ENCODE data around the gene CSF3R.

CSF3R gene

DNA sequence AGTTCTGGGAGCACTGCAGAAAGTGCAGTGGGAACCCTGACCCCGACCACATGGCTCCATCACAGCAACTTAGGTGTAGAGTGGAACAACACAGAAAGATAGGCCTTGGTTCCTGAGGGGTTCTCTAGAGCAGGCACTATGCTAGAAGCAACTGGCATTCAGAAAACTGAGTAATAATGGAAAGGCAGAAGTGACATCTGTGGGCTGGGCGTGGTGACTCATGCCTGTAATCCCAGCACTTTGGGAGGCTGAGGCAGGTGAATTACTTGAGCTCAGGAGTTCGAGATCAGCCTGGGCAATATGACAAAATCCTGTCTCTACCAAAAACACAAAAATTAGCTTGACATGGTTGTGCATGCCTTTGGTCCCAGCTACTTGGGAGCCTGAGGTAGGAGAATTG, 23.8 kb downstream of the CSF3R start:
- DNase-seq (ENCODE audit: low read depth, low spot score): no peak

DNA sequence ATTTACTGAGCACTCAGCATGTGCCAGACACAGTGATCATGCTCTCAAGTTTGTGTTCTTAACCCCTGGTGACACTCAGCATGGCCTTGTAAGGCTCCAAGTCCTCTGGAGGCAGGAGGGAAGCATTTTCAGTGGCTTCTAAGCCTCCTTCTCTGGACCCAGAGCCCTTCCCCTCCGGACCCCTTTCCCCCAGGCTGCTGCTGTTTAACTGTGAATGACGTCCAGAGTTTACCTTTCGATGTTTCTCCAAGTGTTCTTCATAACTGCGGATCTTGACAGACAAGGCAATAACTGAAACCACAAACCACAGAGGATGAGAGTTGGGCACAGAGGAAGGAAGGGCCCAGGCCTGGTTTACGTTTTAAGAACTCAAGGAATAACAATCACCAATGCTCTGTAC, 25.0 kb downstream of the CSF3R start:
- DNase-seq (ENCODE audit: low read depth, low spot score): peak; percentile 90

DNA sequence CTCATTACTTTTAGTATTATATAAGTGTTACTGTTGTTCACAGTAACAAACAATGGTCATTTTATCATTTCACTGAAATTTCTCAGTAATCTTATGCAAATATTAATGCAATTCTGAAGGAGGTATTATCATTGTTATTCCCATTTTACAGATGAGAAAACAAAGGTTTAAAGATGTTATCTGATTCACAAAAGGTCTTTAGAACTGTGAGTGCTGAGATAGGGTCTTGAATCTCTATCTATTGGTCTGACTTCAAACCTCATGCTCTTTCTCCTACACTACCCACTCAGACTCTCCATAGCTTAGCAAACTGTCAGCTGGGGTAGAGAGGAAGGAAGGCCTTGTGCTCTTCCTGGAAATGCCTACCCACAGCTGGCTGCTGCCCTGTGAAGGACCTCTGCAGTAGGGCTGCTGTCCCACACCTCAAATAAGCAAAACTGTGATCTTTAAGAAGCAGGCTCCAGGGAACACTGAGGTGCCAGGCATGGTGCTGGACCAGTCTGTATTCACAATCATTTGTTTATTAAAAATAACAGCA, 26.3 kb downstream of the CSF3R start:
- no peak for DNase-seq (ENCODE audit: low read depth, low spot score)

DNA sequence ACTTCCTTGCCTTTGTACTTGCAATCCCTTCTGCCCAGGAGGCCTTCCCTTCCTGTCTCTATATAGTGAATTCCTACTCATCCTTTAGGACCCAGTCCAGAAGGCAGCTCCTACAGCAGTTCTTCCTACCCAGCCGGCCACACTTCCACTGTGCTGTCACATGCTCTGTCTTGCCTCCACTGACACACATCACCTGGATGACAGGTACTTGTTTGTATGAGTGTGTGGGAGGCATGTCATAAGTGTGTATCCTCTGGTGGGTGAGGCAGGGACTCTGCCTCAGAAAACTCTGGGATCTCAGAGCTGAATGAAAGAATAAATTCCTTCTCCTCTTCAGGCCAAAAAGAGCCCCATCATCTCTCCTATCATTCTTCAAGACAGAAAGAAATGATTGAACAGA, 27.3 kb downstream of the CSF3R start:
- DNase-seq (ENCODE audit: low read depth, low spot score): no peak

DNA sequence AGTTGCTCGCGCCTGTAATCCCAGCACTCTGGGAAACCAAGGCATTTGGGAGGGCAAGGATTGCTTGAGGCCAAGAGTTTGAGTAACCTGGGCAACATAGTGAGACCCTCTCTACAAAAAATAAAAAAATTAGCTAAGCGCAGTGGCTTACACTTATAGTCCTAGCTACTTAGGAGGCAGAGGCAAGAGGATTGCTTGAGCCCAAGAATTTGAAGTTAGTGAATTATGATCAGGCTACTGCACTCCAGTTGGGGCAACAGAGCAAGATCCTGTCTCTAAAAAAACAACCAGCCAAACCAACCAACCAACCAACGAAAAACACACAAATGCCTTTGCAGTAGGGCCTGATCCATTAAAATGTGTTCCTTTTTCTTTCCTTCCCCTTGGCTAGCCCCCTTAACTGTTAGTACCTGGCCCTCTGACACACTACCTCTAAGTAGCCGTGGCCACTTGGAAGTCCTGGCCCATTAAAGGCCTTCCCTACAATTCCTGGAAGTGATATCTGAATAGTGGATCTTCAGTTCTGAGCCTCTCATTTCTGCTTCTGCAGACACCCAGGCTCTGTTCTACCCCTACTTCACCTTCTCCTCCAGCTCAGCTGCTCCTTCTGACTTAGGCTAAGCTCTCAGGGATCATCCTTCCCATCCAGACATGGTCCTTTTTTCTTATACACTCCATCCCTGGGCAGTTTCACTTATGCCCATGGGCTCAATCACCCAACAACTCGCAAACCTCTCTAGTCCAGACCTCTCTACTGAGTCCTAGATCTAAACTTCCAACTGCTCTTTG, 28.9 kb downstream of the CSF3R start:
- no peak for DNase-seq (ENCODE audit: low read depth, low spot score)

DNA sequence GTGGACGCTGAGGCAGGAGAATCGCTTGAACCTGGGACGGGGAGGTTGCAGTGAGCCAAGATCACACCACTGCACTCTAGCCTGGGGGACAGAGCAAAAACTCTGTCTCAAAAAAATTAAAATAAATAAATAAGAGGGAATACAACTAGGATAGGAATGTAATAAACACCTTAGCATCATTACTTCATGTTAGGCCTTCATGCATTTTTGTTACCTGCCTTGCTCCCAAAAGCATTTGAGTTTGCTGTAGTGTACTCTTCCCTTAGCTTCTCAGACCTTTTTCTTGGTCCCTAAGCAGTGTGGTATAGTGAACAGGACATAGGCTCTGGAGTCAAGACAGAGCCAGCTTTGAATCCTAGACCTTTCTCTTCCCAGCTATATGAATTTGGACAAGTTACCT, 29.7 kb downstream of the CSF3R start:
- DNase-seq (ENCODE audit: low read depth, low spot score): no peak

DNA sequence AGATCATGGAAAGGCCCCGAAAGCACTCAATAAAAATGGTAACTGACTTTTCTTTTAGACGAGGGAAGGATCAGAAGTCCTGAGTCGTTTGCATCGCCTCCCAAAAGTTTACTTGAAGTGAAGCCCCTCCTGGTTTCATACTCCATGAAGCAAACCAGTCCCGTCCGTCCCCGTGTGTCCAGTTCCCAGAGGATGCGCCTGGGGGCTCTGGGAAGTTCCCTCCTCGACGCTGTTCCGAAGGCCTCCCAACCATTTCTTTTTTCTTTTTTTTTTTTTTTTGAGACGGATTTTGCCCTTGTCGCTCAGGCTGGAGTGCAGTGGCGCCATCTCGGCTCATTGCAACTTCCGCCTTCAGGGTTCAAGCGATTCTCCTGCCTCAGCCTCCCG, 31.8 kb downstream of the CSF3R start:
- DNase-seq (ENCODE audit: low read depth, low spot score): no peak

DNA sequence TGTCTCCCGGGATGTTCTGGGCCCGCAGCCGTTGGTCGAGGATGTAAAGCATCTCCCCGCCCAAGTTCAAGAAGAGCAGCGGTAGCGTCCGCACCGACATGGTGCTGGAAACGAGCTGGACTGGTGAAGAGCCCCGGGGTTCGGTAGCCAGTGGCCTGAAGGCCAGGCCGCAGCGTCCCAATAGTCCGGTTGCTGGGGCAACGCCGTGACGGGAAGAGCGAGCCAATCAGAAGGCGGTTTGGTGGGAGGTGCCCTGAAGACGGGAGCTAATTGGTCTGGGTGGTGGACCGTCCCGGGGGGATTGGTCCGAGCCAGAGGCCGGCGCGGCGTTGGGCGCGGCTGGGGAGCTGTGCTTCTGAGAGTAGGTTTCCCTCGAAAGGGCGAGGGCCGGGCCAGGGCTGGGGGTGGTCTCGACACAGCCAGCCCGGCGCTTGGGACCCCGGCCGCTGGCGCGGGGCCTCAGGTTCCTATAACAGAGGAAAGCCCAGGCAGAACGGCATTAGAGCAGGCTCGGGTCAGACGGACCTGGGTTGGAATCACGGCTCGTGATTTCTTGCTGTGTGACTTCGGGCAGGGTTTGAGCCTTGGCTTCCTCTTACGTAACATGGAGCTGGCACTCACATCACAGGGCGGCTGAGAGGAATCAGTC, 32.3 kb downstream of the CSF3R start, which contains the start of gene OSCP1:
Gene OSCP1, minus strand, starts transcription at position 182 of the 649 bp plus-strand sequence. Its CDS starts 82 bp downstream, at position 100.
- peak; percentile 80 for DNase-seq (ENCODE audit: low read depth, low spot score)

DNA sequence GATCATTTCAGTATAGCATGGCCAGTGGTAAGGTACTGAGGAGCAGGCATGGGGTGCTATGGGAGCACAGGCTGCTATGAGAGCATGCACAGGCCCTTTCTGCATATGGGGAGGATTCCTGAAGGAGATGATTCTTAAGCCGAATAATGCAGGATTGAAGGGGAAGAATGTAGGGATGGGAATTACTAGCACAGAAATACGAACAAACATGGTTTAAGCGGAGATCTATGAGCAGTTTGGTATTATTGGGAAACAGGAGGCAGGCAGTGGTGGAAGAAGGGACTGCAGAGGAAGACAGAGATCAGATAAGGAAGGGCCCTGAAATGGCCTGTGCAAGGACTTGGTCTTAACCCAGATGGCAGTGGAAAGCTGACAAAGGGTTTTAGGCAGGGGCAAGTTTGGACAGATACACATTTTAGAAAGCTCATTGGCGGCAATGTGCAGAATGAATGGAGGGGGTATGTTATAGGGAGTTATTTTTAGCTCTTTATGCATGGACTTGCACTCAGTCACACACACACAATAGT, 34.1 kb downstream of the CSF3R start:
- DNase-seq (ENCODE audit: low read depth, low spot score): no peak

DNA sequence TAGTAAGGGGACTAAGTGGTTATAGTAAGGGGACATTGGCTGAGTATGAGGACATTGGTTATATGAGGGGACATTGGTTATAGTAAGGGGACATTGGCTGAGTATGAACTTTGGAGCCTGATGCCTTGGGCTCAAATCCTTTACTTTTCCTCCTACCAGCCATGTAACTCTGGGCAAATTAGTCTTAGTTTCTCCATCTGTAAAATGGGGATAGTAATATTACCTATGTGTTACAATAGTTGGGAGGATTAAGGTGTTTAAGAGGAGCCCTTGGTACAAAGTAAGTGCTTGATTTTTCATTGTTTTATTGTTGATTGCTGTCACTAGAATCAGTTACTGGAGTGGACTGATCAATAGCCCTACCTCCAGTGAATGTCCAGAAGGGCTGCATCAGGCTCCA, 35.3 kb downstream of the CSF3R start:
- DNase-seq (ENCODE audit: low read depth, low spot score): no peak

DNA sequence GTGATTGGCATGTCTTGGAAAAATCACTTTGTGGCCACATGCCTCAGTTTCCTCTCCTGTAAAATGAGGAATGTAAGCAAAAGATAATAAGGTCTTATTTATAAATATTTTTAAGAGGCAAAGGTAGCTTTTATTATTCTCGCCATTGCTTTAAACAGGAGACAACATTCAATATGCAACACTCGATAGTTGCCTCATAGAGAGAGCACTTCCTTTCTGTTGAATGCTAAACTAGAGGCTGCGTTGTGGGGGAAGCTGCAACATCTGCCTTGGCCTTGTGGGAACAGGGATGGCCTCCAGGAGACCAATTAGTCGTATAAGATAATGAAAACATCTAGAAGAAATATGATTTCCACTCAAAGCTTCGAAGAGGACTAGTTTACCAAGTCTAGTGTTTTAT, 36.0 kb downstream of the CSF3R start:
- DNase-seq (ENCODE audit: low read depth, low spot score): no peak

DNA sequence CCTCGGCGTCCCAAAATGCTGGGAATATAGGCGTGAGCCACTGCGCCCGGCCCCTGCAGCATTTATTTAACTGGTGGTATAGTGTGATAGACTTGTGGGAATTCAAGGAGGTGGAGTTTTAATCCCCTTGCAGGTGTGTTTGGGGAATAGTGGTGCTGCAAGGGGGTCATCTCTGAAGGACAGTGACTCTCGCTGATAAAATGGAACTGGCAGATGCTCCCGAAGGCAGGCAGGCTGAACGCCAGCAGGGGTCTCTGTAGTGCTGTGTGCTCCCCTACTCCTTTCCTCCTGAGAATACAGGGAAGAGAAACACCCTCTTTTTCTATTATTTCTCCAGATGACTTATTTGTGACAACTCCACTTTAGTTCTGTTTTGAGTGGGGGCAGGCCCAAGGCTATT, 36.4 kb downstream of the CSF3R start:
- no peak for DNase-seq (ENCODE audit: low read depth, low spot score)

DNA sequence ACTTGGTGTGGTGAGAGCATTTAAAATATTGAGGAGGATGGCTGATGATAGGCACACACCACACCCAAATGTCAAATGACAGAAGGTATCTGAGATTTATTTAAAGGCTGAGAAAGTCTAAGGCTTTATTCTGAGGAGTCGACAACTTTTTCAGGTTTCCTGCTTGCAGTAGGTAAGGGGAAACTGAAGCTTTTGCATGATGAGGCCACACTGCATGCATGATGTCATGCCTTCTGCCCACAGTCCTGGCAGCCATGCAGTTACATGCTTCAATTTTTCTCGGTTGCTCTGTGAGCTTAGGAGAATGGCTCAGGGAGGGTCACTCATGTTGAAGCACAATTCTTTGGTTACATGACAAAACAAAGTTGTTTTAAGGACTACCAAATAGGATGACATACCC, 39.4 kb downstream of the CSF3R start:
- no peak for DNase-seq (ENCODE audit: low read depth, low spot score)

DNA sequence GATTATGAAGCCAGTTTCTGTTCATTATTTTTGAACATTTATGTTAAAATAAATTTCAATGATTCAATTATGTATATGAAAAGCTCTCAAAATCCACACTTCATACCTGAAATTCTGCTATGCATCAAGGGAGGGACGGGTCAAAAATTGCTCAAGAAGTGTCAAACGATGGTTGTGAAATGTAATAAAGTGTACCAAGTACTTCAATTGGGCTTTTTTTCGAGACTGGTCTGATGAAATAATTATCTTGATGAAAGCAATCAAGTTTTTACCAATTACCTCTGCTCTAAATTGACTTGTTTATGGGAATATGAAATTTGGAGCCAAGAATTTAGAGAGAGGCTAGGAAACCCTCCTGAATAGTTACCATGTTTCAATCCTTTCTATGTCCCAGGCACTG, 40.4 kb downstream of the CSF3R start:
- DNase-seq (ENCODE audit: low read depth, low spot score): no peak

DNA sequence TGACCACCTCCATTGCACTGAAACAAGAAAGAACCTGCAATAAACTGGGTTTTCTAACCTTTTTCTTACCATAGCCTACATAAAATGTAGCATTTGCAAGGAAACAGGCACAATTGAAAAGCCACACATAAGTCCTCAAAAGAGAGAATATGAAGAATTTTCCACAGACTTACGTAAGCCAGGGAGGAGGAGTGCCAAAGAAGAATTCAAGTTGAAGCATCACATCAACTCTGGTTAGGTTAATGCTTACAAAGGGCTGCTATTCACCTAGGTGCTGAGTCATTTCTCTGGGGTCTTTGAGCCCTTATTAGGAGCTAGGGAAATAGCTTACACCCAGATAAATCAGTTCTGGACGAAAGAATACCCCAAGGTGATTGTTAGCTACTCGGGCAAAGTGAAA, 42.1 kb downstream of the CSF3R start:
- DNase-seq (ENCODE audit: low read depth, low spot score): no peak

DNA sequence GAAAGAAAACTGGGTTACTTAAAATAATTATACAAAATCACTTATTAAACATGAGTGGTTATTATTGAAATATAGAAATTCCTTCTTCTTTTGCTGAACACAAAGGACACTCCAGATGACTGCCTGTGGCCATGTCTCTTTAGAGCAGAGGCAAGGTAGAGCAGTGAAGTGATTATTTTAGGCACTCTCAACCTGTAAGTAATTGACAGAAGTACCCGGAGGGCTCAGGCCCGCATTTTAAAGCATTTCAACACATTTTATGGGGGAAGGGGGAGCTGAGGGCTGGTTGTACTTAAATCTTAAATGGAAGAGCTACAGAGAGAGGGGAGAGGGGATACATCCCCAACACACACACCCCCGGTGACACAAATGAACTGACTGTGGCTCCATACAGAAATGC, 42.7 kb downstream of the CSF3R start:
- no peak for DNase-seq (ENCODE audit: low read depth, low spot score)

DNA sequence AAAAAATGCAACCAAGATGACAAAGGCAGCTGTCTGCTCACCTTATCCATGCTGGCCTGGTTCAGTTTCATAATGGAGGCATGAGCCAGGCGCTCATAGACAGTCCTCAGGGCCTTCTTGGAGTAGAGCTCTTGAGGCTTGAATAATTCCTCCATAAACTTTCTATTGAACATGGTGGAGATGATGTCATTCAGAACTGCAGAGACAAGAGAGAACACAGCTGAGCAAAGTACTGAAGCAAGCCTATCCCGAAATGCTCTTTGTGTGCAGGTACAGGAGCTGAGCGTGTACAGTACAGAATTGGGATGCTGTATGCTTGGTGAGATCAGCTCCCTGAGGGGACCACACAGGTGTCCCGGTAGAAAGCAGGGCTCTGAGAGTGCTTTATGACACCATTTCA, 44.0 kb downstream of the CSF3R start:
- no peak for DNase-seq (ENCODE audit: low read depth, low spot score)

DNA sequence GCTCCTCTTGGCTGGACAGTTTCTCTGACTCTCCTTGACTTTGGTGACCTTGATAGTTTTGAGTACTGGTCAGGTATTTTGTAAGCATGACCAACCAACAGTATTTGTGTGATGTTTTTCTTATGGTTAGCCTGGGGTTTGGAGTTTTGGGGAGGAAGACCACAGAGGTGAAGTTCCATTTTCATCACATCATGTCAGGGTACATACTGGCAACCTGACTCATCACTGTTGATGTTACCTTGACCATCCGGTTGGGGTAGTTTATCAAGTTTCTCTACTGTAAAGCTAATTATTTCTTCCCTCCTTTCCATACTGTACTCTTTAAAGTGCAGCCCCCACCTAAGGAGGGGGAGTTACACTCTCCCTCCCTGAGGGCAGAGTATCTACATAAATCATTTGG, 45.9 kb downstream of the CSF3R start:
- DNase-seq (ENCODE audit: low read depth, low spot score): no peak

DNA sequence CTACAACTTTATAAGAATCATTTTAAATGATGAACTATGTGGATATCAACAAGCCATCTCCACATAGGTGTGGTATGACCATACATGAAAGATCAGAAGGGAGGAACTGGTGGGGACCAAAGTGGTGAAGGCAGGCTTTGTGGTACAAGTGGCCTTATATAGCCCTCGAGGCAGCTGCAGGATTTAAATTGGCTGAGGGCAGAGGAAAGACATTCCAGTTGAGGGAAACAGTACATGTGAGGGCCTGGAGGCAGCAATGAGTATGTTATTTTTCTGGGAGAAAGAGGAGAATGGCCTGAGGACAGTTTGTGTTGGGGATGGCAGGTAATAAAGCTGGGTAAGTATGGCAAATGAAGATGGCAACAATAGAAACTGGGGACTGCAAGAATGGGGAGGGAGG, 49.6 kb downstream of the CSF3R start:
- no peak for DNase-seq (ENCODE audit: low read depth, low spot score)

DNA sequence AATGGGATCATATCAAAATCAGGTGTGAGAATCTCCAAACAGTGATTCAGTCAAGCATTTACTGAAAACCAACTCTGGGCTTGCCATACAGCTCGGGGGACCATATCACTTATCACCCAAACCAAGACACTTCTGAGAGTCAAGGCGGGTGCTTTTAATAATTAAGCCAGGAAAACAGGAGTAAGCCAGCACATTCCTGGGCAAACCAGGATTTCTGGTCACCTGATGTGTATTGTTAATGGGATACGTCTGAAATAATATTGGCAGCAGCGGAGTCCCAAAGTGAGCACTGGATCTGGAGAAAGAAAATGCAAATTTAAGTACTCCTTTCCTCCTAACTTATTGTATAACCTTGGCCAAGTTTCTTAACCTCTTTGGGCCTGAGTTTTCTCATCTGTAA, 50.1 kb downstream of the CSF3R start:
- DNase-seq (ENCODE audit: low read depth, low spot score): no peak

DNA sequence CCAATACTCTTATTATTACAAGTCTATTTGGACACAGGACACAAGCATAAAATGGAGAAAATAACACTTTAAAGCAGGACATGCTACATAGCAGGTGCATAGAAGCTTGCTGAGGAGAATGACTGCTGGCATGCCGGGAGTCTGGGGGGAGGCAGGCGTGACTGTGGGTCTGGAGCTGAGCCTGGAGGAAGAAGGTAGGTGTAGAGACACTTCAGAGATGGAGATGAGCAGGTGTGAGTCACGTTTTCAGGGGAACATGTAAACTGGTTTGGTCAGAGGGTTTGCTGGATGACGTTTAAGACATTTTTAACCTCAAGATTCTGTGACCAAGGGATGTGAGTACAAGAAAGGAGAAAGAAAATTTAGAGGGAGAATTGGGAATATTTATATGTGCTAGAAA, 56.9 kb downstream of the CSF3R start:
- no peak for DNase-seq (ENCODE audit: low read depth, low spot score)

DNA sequence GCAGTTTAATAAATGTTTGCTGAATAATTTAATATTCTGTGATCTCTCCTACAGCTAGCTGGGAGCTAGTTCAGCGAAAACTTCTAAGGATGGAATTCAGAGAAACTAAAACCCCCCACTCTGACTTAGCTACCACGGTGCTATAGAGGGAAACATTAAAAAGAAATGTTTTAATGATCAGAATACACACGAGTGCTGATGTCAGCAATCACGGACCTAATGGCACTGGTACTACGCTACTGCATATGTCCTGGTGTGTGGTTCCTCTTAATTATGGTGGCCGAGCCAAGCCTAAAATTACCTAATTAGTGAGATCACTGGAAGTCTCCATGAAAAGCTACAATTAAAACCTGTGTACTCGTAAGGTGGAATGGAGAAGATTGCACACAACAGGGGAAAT, 61.1 kb downstream of the CSF3R start:
- DNase-seq (ENCODE audit: low read depth, low spot score): no peak

DNA sequence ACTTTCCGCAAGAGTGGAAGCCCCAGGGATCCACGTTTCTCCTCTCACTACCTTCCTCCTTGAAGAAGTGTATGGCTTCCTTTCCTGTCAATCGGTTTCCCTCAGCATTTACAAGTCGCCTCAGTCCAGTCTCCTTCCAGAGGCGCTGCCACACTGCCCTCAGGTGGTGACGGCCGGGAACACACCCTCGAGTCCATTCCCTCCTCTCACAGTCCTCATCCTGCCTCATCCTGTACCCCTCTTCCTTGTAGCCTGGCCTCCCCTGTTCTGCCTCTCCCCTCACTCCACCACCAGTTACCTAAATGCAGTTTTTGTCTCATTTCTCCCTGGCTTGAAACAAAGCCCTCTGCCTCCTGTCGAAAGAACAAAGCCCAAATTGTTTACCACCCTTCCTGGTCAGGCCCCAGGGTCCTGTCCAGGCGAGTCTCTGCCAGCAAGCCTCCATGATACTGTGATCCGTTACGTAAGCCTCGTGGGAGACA, 61.8 kb downstream of the CSF3R start:
- peak; percentile 60 for DNase-seq (ENCODE audit: low read depth, low spot score)
